Activated naive CD4-positive, alpha-beta T cell (primary cell): Measurements from ENCODE around the gene TIRAP.

Experiments used
- DNase-seq, 4 experiments: peaks; one replicate each; lab custom pipeline; 2025; lab: John Stamatoyannopoulos, UW

Gene TIRAP

GRCh38 chr11:126343051-126343450 lies 60.2 kb downstream of the TIRAP start:
- no peak for DNase-seq
